UCSD-AML1 (cell line): ENCODE results near the gene PALD1.

Source experiments
- DNase-seq: peaks from one replicate; lab custom pipeline; 2025; ENCODE audit not compliant: unreplicated experiment; lab: John Stamatoyannopoulos, UW

Gene PALD1

DNA sequence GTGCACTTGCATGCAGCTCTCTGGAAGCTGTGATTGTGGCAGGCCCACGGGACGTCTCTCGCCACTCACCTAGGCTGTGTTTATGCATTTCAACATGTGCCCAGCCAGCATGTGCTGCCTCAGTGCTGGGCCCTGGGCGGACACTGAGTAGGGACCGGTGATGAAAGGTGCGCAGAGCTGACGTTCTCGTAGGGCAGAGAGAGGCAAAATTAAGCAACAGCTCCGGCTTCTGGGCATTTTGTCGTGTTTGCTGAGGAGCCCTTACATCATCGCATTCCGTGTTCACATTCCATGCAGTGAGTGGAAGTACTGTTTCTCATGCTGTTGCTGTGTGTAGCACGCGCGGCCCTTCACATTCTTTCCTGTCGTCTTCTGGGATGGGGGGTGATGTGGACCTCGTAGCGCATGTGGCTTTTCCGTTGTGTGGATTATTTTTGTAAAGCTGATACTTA, 73.4 kb downstream of the PALD1 start:
- no peak for DNase-seq

DNA sequence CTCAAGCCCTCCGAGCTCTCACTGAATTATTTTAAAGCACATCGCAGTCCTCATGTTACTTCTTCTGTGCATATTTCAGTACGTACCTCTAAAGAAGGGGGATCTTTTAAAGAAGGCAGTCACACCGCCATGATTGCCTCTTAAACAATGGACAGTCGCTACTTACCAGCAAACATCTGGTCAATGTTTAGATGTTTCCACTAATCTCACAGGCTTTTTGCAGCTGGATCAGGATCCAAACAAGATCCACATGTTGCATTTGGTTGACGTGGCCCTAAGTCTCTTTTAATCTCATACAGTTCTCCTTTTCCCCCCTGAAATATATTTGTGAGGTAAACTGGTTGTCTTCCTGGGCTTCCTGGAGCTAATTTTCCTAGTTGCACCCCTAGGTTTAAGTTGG, 74.0 kb downstream of the PALD1 start:
- DNase-seq = no peak

DNA sequence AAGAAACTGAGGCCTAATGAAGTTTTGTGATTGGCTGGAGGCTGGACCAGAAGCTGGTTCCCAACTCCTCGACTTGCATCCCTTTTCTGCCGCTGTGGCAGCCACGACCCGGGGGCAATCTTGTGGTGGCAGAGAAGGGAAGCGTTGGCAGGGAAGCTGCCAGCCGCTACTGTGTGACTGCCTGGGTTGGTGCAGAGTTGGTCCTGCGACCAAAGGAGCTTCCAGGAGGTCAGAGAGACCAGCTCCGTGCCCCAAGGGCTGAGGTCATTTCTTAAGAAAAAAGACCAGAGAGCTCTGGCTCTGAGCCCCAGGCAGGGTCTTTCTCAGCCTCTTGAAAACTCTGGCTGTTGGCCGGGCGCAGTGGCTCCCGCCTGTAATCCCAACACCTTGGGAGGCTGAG, 76.8 kb downstream of the PALD1 start:
- DNase-seq = no peak

DNA sequence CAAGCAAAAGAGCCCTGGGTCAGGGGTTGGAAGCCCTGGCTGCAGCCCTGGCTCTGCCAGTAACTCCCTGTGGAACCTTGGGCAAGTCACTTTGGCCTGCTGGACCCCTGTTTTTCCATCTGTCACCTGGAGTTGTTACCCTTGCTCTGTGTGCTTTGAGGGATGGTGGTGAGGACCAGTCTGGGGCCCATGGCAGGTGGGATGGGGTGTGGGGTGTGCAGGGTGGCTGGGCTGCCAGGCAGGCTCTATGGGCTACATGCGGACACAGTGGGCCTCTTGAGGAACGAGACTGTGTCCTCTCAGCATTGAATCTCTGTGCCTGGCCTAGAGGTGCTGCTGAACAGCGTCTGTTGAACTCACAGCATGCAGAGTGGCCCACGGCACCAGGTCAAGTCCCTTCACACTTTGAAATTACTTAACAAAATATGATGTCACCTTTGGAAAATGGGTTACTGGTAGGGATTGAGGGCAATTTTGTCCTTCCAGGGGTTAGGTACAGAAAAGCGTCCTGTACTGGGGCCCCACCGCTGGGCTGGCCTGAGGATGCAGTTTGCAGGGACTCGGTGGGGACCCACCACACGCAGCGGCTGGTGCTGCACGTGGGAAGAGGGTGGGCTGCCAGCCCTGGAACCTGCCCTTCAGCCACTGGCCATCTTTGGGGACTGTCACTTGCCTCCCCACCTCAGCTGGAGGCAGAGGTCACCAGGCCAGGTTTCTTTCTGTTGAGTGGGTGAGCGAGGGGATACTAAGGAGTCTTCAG, 78.7 kb downstream of the PALD1 start:
- DNase-seq = no peak

DNA sequence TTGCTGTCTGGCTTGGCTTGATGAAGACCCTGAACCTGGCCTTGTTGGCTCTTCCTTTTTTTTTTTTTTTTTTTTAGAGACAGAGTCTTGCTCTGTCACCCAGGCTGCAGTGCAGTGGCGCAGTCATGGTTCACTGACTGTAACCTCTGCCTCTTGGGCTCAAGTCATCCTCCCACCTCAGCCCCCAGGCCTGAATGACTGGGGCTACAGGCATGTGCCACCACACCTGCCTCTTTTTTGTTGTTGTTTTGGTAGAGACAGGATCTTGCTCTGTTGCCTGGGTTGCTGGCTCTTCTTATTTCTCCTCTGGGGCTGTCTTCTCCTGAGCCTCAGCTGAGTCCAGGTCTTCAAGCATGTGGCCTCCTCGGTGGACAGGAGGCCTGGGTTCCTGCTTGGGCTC, 79.3 kb downstream of the PALD1 start:
- DNase-seq = no peak

DNA sequence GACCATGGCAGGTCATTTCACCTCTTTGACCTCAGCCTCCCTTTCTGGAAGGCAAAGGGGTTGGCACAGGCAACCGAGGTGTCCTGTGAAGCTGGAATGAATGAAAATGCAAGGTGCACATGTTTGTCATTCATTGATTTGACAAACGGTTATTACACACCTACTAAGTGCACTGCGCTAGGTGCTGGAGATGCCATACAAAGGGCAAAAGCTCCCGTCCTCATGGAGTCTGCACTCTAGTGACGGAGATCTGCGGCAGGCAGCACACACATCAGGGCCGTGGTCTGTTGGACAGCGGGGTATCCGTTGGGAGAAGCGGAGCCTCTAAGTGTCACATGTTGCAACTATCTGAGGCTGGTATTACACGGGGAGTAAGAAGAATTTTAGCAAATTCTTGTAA, 79.7 kb downstream of the PALD1 start:
- no peak for DNase-seq

DNA sequence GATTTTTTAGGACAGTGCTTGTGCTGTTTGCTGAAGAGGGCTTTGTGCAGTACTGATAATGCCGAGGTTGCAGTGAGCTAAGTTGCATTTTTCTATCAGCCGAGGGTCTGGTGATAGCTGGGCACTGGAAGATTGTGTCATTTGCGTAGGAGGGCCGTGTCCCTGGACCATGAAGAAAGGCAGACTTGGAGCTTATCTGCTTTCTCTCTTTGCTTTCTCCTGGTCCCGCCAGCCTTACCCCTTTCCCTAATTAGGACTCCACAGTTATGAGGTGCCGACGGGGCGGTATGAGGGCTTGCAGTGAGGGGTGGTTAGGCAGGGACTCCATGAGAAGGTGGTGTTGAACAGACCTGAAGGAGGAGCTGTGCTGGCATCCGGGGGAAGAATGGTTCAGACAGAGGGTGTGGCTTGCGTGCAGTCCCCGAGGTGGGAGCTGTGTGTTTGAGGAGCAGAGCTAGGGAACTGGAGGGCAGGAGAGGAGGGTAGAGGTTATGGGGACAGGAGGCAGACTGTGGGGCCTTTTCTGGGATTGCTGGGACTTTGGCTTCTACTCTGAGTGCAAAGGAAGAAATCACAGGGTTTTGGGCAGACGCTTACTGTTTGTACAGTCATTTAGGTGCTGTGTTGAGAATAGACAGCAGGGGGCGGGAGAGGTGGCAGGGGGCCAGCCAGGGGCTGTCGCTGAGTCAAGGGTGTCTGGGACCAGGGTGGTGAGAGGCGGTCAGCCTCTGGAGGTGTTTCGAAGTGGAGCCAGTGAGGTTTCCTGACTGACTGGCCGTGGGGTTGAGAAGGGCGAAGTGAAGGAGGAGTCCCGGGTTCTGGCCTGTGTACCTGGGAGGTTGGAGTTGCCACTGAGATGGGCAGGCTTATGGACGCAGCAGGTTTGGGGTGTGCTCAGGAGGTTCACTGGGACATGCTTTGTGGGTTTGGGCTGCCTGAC, 80.6 kb downstream of the PALD1 start:
- peak; percentile 38 for DNase-seq

DNA sequence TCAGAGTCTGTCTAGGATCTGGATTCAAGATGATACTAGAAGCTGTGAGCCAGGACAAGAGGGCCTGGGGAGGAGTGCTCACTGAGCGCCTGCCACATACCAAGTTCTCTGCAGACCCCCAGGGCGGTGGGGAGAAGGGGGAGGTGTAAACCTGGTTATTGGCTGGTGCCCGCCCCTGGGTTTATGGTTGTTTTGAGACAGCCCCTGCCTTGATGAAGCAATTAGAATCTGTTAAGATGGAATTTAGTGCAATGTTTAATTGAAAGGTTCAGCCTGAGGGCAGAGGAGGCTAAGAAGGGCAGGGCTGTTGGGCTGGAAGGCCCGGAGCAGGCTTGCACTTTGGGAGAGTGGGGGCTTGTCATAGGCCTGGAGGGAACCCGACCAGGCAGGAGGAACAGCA, 81.3 kb downstream of the PALD1 start:
- no peak for DNase-seq

DNA sequence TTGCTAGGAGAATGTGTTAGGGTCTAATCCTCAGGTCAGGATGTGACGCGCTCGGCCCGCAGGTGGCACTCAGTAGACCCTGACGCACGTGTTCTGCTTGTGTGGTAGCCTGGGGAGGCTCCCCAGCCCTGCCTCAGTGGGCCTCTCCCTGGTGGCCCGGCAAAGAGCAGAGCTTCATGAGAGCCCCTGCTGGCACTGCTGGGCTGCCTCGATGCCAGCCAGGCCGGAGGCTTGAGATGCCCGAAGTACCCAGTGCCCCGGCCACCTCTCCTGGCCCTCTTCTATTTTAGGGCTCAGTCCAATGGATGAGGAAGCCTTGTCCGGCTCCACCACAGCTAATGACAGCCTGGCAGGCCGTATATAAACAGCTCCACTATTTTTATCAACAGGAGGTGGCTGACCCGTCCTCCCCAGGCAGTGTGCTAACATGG, 82.0 kb downstream of the PALD1 start:
- DNase-seq = no peak

DNA sequence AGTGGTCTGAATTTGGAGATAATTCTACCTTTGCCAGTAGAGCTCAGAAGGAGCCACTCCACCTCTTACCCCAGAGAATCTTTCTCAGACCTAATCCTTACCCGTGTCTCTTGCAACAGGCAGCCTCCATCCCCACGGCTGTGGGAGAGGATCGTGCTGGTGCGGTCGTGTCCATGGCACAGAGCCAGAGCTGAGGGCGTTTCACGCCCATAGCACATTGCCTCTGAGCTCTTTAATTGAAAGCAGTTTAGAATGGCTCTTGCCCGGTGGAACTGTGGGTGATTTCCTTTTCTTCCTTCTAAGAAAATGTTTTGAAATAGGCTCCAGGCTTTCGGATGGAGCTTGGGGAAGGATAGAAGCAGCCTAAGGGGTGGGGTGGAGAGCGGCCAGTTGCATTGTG, 82.5 kb downstream of the PALD1 start:
- no peak for DNase-seq

DNA sequence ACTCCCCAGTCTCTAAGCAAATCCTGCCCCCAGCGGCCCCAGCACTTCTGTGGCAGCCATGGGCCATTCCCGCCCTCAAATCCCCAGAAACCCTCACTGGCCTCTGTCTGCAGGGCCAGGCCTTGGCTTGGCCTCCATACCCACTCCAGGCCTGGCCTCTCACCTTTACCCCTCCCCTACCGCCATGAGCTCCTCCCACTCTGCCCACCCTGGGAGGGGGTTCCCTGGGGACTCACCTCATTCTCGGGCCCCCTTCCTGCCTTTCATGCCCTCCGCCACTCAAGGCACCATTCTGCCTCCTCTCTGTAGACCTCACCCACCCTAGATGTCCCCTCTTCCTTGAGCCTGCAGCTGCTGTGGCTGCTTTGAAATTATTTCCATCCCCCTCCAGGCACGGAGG, 83.0 kb downstream of the PALD1 start:
- DNase-seq = no peak

DNA sequence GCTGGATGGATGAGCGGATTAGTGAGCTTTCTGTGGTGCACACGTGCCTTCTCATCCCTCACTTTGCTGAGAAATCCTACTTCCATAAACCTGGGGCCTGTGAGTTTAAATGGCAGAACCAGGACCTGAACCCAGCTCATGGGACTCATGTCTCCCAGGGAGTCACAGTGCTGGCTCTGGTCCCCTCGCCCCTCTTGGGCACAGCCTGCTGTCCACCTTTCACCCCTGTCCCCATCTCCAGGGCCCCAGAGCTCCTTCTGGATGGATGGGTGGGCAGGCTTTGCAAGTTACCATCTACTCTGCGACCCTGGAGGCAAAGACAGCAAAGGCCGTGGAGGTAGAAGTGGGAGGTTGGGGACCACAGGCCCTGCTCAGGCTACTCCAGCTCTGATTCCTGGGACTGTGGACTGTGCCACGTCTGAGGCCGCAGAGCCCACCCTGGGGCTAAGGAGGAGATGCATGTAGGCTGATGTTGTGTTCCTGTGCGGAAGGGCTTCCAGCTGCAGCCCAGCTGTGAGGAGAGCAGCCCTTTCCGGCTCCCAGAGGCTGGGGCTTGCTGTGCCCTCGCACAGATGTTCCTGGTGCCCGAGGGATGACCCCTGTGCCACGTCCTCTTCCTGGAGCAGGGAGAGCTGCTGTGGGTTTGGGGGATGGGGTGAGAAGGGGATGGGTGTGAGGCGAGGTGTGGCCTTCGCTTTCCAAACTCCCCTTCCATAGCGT, 83.6 kb downstream of the PALD1 start:
- DNase-seq = peak; percentile 53

DNA sequence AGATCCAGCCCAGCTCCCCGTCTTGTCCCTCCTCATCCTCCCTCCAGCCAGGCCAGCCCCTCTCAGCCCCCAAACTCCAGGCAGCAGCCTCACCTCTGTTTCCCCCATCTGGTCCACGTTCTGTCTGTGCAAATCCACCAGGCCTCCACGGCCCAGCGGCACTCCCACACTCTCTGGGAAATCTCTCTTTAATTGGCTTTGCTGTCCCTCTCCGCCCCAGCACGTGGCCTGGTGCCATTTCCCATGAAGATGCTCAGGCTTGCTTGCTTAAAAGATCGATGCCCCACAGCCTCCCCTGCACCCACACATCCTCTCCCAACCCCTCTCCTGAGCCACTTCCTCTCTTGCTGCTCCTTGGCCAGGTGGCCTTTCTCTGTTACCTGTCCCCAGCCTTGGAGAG, 84.7 kb downstream of the PALD1 start:
- DNase-seq = no peak

DNA sequence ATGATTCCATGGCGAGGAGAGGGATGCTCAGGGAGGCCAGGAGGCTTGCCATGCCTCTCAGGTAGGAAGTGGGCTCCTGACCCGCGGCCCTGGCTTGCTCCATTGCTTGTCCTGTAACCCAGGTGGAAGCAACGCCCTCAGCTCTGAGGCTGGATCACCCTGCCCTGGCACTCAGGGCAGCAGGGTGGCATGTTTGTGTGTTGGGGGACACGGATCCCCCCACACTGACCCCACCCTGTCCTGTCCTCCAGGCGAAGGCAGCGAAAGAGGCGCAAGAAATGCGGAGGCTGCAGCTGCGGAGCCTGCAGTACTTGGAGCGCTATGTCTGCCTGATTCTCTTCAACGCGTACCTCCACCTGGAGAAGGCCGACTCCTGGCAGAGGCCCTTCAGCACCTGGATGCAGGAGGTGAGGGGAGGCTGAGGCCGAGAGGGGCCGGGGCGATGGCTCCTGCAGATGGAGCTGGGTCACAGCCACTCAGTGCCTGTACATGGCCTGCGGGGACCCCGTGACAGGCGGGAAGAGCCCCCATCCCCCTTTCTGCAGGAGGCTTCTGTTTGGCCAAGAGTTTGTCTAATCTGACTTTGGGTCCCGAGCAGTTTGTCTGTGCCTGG, 85.7 kb downstream of the PALD1 start:
- no peak for DNase-seq

DNA sequence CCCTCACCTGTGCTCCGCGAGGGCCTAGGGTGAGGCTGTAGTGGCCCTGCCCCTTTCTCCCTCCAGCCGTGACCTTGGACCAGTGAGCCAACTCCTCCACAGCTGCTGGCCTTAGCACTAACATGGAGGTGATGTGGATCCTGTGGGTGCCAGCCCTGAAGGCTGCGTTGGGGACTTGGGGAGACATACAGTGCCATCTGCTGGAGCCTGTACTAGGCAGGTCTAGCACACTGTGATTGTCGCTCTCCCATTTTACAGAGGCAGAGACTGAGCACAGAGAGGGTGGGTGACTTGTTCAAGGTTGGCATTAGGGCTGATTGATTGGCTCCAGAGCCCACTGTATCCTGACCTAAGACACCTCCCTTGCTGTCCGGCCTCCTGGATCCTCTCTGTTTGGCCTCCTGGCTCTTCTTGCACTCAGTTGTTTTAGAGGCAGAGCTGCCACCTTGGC, 86.4 kb downstream of the PALD1 start:
- DNase-seq = no peak

DNA sequence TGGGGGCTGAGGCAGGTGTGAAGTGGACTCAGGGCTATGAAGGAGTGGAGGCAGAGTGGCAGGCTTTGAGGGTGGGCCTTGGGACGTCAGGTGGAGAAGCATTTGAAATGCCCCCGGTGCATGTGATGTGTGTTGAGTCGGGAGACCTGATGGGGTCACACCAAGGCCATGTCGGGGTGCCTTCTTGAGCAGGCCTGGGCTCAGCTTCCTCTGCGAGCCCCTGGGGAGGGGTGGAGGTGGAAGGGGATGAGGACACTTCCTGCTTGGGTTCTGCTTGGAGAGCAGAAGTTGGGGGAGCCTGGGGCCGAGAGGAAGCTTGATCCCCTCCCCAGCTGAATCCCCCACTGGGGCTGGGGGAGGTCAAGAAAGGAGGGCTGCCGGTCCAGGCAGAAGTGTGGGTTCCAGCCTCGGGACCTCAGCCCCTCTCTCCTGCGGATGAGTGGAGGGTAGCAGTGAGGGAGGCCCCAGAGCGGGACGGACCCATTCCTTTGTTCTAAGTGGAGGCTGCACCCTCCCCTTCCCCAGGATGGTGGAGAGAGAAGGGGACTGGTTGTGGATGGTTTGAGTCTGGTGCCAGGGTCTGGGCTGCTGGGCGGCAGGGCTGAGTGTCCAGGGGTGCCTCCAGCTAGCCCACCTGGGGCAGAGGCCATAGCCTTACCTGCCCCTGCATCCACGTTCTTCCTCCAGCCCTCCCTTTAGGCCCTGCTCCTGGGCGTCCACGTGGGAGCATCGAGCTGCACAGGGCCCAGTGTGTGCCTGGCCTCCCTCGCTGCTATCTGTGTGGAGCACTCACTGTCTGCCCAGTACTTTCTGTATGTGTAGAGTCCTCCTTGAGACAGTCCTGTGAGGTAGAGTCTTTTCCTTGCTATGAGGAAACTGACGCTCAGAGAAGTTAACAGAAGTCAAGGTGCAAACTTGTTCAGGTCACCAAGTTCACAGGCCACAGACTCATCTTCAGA, 87.3 kb downstream of the PALD1 start:
- DNase-seq = peak; percentile 55

DNA sequence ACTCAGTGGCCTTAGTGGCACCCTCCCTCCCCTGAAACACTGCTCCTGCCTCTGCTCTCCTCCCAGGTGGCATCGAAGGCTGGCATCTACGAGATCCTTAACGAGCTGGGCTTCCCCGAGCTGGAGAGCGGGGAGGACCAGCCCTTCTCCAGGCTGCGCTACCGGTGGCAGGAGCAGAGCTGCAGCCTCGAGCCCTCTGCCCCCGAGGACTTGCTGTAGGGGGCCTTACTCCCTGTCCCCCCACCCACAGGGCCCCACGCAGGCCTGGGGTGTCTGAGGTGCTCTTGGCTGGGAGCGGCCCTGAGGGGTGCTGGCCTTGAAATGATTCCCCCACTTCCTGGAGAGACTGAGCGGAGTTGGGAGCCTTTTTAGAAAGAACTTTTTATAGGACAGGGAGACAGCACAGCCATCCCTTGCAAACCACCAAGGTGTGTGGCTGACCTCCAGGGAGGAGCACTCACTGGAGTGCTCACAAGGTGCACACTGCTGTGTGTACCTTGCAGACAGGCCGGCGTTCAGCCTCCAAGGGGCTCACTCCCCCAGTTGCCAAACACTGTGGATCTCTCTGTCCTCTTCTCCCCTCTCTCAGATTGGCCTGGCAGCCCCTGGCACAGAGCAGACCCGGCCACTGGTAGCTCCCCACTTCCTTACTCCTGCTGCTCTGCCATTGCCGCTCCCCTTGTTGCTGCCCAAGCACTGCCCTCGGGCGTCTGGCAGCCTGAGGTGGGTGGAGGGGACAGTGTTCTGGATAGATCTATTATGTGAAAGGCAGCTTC, 88.1 kb downstream of the PALD1 start:
- no peak for DNase-seq

DNA sequence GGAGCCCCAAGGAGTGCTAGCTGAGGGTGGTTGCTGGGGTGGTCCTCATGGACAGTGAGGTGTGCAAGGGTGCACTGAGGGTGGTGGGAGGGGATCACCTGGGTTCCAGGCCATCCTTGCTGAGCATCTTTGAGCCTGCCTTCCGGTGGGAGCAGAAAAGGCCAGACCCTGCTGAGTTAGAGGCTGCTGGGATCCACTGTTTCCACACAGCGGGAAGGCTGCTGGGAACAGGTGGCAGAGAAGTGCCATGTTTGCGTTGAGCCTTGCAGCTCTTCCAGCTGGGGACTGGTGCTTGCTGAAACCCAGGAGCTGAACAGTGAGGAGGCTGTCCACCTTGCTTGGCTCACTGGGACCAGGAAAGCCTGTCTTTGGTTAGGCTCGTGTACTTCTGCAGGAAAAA, 89.0 kb downstream of the PALD1 start:
- DNase-seq = no peak

DNA sequence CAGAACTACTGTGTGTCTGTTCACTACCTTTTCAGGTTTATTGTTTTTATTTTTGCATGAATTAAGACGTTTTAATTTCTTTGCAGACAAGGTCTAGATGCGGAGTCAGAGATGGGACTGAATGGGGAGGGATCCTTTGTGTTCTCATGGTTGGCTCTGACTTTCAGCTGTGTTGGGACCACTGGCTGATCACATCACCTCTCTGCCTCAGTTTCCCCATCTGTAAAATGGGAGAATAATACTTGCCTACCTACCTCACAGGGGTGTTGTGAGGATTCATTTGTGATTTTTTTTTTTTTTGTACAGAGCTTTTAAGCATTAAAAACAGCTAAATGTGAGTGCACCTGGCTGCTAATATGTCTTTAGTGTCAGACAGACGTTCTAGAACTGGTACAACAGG, 89.5 kb downstream of the PALD1 start:
- DNase-seq = no peak
